Measurements from ENCODE around the gene MAOA.

MAOA gene

GRCh38 chrX:43654431-43655150 is 1.5 kb upstream of the MAOA start:
- Histone ChIP-seq H3K27me3 (replicated peaks; ENCODE audit: control insufficient read depth, insufficient read depth, low read length) (no peaks in the 10 kb centered on the region), H3K36me3 (ENCODE audit: control insufficient read depth, insufficient read depth, low read length) (no peaks in the 10 kb centered on the region), H3K4me3 (replicated peaks; ENCODE audit: low read depth, low read length) (peak overlapping the region; percentile 34)
- TF ChIP-seq CTCF (IDR thresholded peaks at IDR 0.05; ENCODE audit: insufficient read depth, low read length, poor library complexity, severe bottlenecking) = no peak
- DNase-seq (ENCODE audit: extremely low read depth, insufficient read length) = peak; percentile 83

- no peaks in the 10 kb centered on the region for H3K36me3 ChIP-seq (ENCODE audit: control insufficient read depth, insufficient read depth, low read length)
- DNase-seq (ENCODE audit: extremely low read depth, insufficient read length) = no peak
- H3K27me3 ChIP-seq (replicated peaks; ENCODE audit: control insufficient read depth, insufficient read depth, low read length) = no peaks in the 10 kb centered on the region
- peak overlapping the region; percentile 34 for H3K4me3 ChIP-seq (replicated peaks; ENCODE audit: low read depth, low read length)
- no peak for TF ChIP-seq CTCF (IDR thresholded peaks at IDR 0.05; ENCODE audit: insufficient read depth, low read length, poor library complexity, severe bottlenecking)
These were observed 721 bp upstream of the MAOA start for GRCh38 chrX:43655151-43656004.

GRCh38 chrX:43657671-43658070 is 1.6 kb downstream of the MAOA start:
- no peaks in the 10 kb centered on the region for H3K36me3 ChIP-seq (ENCODE audit: control insufficient read depth, insufficient read depth, low read length)
- H3K27me3 ChIP-seq (replicated peaks; ENCODE audit: control insufficient read depth, insufficient read depth, low read length) = no peaks in the 10 kb centered on the region
- no peak overlapping the region for H3K4me3 ChIP-seq (replicated peaks; ENCODE audit: low read depth, low read length)
- no peak for DNase-seq (ENCODE audit: extremely low read depth, insufficient read length)
- TF ChIP-seq CTCF (IDR thresholded peaks at IDR 0.05; ENCODE audit: insufficient read depth, low read length, poor library complexity, severe bottlenecking) = no peak

GRCh38 chrX:43661521-43662240 is 5.6 kb downstream of the MAOA start:
- DNase-seq (ENCODE audit: extremely low read depth, insufficient read length) = no peak
- no peaks in the 10 kb centered on the region for H3K27me3 ChIP-seq (replicated peaks; ENCODE audit: control insufficient read depth, insufficient read depth, low read length)
- no peak overlapping the region for H3K4me3 ChIP-seq (replicated peaks; ENCODE audit: low read depth, low read length)
- H3K36me3 ChIP-seq (ENCODE audit: control insufficient read depth, insufficient read depth, low read length) = no peaks in the 10 kb centered on the region
- TF ChIP-seq CTCF (IDR thresholded peaks at IDR 0.05; ENCODE audit: insufficient read depth, low read length, poor library complexity, severe bottlenecking) = no peak

- no peak for TF ChIP-seq CTCF (IDR thresholded peaks at IDR 0.05; ENCODE audit: insufficient read depth, low read length, poor library complexity, severe bottlenecking)
- H3K27me3 ChIP-seq (replicated peaks; ENCODE audit: control insufficient read depth, insufficient read depth, low read length) = no peaks in the 10 kb centered on the region
These were observed 7.1 kb downstream of the MAOA start for GRCh38 chrX:43663173-43663572.

More at GRCh38 chrX:43663173-43663572, 7.1 kb downstream of the MAOA start:
- no peak overlapping the region for H3K4me3 ChIP-seq (replicated peaks; ENCODE audit: low read depth, low read length)
- no peak for DNase-seq (ENCODE audit: extremely low read depth, insufficient read length)
- H3K36me3 ChIP-seq (ENCODE audit: control insufficient read depth, insufficient read depth, low read length) = no peaks in the 10 kb centered on the region

Data from GM06990 (cell line).